ENCODE measurements around the gene INSC. TPM values are rescaled to one million over a fixed set of nuclear protein-coding genes. Genes with fewer than 3 reads are reported as not detected.

The INSC gene, protein sequence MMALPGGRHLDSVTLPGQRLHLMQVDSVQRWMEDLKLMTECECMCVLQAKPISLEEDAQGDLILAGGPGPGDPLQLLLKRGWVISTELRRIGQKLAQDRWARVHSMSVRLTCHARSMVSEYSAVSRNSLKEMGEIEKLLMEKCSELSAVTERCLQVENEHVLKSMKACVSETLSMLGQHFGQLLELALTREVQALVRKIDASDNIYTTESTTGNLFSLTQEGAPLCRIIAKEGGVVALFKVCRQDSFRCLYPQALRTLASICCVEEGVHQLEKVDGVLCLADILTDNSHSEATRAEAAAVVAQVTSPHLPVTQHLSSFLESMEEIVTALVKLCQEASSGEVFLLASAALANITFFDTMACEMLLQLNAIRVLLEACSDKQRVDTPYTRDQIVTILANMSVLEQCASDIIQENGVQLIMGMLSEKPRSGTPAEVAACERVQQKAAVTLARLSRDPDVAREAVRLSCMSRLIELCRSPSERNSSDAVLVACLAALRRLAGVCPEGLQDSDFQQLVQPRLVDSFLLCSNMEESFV
- total RNA-seq (2012; rRNA removed) (0.56 and 1.4 TPM in 2 replicates), polyA plus RNA-seq (2012; rRNA removed) (0.53 and 0.87 TPM in 2 replicates), Bru-seq, nascent RNA (percentile 20 among the genes with signal in this experiment), BruChase-seq, experiment 1, labeled RNA remaining after a 6-hour chase (percentile 12 among the genes with signal in this experiment), BruChase-seq, experiment 2, labeled RNA remaining after a 2-hour chase (percentile 16 among the genes with signal in this experiment)
- 0.42 and 0.49 TPM in 2 replicates for polyA plus RNA-seq (2012; cell fraction: cytosol; rRNA removed)
- polyA plus RNA-seq (2012; cell fraction: nucleus; rRNA removed; ENCODE audit: low replicate concordance), result 0.81 and 1.2 TPM in 2 replicates
- long read RNA-seq, result 0 reads

DNA sequence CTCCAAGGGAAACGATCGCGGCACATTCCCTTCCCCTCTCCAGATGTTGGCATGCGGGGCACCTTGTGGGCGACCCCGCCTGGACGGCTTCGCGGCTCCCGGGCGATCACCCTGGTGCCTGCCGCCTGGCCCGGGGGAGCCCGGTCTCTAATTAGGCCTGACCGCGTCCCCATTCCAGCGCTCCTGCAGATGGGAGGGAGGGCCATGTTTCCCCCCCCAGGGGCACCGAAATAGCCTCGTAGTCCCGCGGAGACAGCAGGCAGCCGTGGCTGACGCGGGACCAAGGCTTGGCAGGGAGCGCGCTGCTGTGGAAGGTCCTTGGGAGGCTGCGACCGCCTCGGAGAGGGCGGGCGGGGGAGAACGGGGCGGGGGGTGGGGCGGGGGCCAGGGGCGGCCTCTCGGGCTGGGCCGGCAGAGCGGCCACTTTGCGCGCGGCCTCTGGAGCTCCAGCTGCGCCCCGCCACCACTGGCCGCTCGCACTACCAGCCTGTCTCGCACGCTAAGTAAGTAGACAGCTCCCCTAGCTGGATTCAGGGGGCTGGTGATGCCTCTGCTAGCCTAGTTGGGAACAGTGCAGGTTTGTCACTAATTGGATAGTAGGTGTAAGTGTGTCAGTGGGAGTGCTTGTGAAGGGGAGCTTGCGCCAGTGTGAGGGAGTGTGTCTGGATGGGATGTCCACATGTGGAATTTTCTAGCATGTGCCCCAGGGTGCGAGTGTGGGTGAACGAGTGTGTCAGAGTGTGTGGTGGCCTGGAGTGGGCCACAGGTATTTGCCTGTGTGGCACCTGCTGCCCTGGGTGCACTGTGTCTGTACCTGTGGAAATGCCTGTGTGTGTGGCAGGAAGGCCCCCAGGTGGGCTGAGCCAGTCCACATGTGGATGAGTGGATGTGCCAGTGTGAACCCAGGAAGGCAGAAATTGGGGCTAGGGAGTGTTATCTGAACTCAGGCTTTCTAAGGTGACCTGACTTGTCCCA is at the start of gene INSC:
Gene INSC (plus strand): TSS at position 423 of the 975 bp plus-strand sequence. CDS start 34,252 bp downstream, outside the sequence.
- CTCF ChIA-PET, result interaction anchor here (1.4 kb wide), 1 partner anchor 44 kb away, joined by 6 read pairs; no protein-coding TSS in a partner anchor
- in situ Hi-C loops (cut with MboI; ENCODE audit: low sequenced_read_pairs), result loop anchor here (5.0 kb wide), 1 partner anchor 43 kb away; no protein-coding TSS in a partner anchor
- Histone ChIP-seq H3K56ac (ENCODE audit: extremely low read depth, insufficient read depth, low read length) (no peak within 1 kb of the TSS; the same call in 1 of the 2 replicates), H3K27ac (ENCODE audit: insufficient read depth, low read length) (no peak within 1 kb of the TSS), H3K27me3 (ENCODE audit: control insufficient read depth, insufficient read depth, low read length) (no peaks in the 10 kb centered on the region), H2BK120ac (ENCODE audit: low read depth, low read length) (peak within 1 kb of the TSS; percentile 90), H2AK9ac (replicated peaks; ENCODE audit: low read depth, low read length, poor library complexity) (peak within 1 kb of the TSS; percentile 63), H4K20me1 (ENCODE audit: insufficient read depth, low read length) (no peaks in the 10 kb centered on the region), H2BK15ac (ENCODE audit: low read depth, low read length) (peak within 1 kb of the TSS; percentile 92; the same call in 2 of the 3 replicates), H3K9me1 (ENCODE audit: insufficient read depth, low read length) (peaks cover 13% of the 10 kb centered on the region), H2BK5ac (ENCODE audit: low read depth, low read length, poor library complexity, severe bottlenecking) (no peak within 1 kb of the TSS), H3K14ac (replicated peaks; ENCODE audit: low read depth, low read length) (peak within 1 kb of the TSS; percentile 68), H3K23ac (ENCODE audit: low read depth, low read length) (peak within 1 kb of the TSS; percentile 71), H3K4me3 (ENCODE audit: insufficient read depth, low read depth, low read length) (peak within 1 kb of the TSS; percentile 28), H3K9me3 (ENCODE audit: control insufficient read depth, insufficient read depth, low read length) (no peaks in the 10 kb centered on the region), H3K9ac (ENCODE audit: low read depth, low read length) (peak within 1 kb of the TSS; percentile 37; the same call in 1 of the 2 replicates), H4K91ac (ENCODE audit: insufficient read depth, low read depth, low read length) (peak within 1 kb of the TSS; percentile 70), H3K4ac (ENCODE audit: low read depth, low read length) (peak within 1 kb of the TSS; percentile 74), H3K18ac (ENCODE audit: low read depth, low read length) (no peak within 1 kb of the TSS), H3K4me2 (ENCODE audit: low read depth, low read length) (peak within 1 kb of the TSS; percentile 68), H3K4me1 (ENCODE audit: control insufficient read depth, insufficient read depth, low read length) (peaks cover 9% of the 10 kb centered on the region), H2AK5ac (ENCODE audit: low read depth, low read length) (peak within 1 kb of the TSS; percentile 60), H3K79me1 (ENCODE audit: low read depth in 1 of 2, low read length in 2 of 2) (peaks cover 0 to 16% of the 10 kb centered on the region in 2 experiments; a peak in 1 of 4 replicates), H4K5ac (ENCODE audit: low read depth, low read length) (no peak within 1 kb of the TSS; the same call in 1 of the 2 replicates), H2BK20ac (ENCODE audit: low read depth, low read length) (peak within 1 kb of the TSS; percentile 66), H4K8ac (ENCODE audit: low read depth in 2 of 2, low read length in 2 of 2) (peak within 1 kb of the TSS; percentile 73 to 79), H3K36me3 (ENCODE audit: control insufficient read depth, insufficient read depth, low read length) (no peaks in the 10 kb centered on the region), H2AFZ (replicated peaks; ENCODE audit: low read length, poor library complexity) (peak within 1 kb of the TSS; percentile 92)
- BruUV-seq (replicated peaks), result no TSS peak
- ATAC-seq (ENCODE audit: low read depth), result peak; percentile 76
- dilution Hi-C loops (cut with HindIII; ENCODE audit: low sequenced_read_pairs, unreplicated experiment), result no loop called here
- 58% methylated on average over 5 of the region's 50 CpGs; no CpG with 5 or more reads in 1 of the 2 experiments for WGBS, 2 experiments (ENCODE audit: extremely low coverage in 2 of 2, insufficient read length in 1 of 2)
- intact Hi-C loops (cut with micrococcal nuclease), result no loop called here
- peak; percentile 8 for DNase-seq
- POLR2A ChIA-PET (ENCODE audit: unreplicated experiment), result no interaction called here
- no peak for TF ChIP-seq CEBPB (IDR thresholded peaks at IDR 0.05; ENCODE audit: low read depth, low read length)
- TF ChIP-seq, protein P1, sequence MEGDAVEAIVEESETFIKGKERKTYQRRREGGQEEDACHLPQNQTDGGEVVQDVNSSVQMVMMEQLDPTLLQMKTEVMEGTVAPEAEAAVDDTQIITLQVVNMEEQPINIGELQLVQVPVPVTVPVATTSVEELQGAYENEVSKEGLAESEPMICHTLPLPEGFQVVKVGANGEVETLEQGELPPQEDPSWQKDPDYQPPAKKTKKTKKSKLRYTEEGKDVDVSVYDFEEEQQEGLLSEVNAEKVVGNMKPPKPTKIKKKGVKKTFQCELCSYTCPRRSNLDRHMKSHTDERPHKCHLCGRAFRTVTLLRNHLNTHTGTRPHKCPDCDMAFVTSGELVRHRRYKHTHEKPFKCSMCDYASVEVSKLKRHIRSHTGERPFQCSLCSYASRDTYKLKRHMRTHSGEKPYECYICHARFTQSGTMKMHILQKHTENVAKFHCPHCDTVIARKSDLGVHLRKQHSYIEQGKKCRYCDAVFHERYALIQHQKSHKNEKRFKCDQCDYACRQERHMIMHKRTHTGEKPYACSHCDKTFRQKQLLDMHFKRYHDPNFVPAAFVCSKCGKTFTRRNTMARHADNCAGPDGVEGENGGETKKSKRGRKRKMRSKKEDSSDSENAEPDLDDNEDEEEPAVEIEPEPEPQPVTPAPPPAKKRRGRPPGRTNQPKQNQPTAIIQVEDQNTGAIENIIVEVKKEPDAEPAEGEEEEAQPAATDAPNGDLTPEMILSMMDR (conservative IDR thresholded peaks at IDR 0.05; ENCODE audit: low read depth, low read length), result 0 out of 2 replicates have a peak, but pooled peaks have one; percentile 10
